ENCODE results near the gene CYGB. TPM values are rescaled to one million over a fixed set of nuclear protein-coding genes. Genes with fewer than 3 reads are reported as not detected.
"Not testable (repeated sequence)": the region's sequence is repeated elsewhere in the genome, so short reads cannot be mapped to it uniquely, and the experiment has no call there.

Gene CYGB
- total RNA-seq, 1 donor from 2014 or later: not detected

- peaks cover 4% of the 10 kb centered on the region for H3K27me3 Mint-ChIP-seq (ENCODE audit: insufficient read depth)
- no peak for DNase-seq (ENCODE audit: low spot score)
- H3K4me3 Mint-ChIP-seq: no peak overlapping the region
- peaks cover 7% of the 10 kb centered on the region for H3K4me1 Mint-ChIP-seq (ENCODE audit: low read depth)
- no peak overlapping the region for H3K27ac Mint-ChIP-seq
- H3K36me3 Mint-ChIP-seq (ENCODE audit: low read depth): no peaks in the 10 kb centered on the region
- intact Hi-C loops (cut with micrococcal nuclease): no loop called here
- no peaks in the 10 kb centered on the region for H3K9me3 Mint-ChIP-seq
These were observed 9.4 kb downstream of the CYGB start for GRCh38 chr17:76528156-76528527.

DNA sequence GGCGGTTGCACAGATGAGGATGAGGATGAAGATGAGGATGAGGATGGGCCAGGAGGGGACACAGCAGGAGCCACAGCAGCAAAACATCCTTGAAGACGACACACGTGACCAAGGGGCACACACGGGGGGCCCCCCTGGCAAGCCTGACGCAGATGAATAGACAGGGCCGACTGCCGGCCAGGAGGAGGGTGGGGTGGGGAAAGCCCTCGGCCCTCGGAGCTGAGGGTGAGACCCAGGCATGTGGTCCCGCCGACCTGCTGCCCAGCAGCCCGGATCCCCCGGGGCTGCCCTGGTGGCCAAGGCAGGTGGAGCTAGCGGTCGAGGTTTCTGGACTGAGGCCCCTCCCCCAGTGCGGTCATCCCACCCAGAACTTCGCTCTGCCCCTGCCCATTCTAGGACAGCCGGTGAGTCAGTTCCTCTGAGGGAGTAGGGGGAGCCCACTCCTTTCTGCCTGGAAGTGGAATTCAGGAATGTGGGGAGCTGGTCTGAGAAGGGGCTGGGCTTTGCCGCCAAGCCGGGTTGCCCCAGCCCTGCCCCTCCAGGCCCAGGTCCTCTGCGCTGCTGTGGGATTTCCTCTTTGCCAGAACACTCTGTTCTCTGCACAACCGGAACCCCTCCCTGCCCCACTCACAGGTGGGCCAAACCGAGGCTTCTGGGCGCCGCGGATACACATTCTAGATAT is 9.9 kb downstream of the CYGB start:
- Mint-ChIP-seq H3K36me3 (ENCODE audit: low read depth) (no peaks in the 10 kb centered on the region), H3K4me1 (ENCODE audit: low read depth) (peaks cover 10% of the 10 kb centered on the region), H3K27me3 (ENCODE audit: insufficient read depth) (peaks cover 4% of the 10 kb centered on the region), H3K9me3 (no peaks in the 10 kb centered on the region), H3K4me3 (no peak overlapping the region), H3K27ac (no peak overlapping the region)
- no peak for DNase-seq (ENCODE audit: low spot score)
- intact Hi-C loops (cut with micrococcal nuclease): no loop called here

DNA sequence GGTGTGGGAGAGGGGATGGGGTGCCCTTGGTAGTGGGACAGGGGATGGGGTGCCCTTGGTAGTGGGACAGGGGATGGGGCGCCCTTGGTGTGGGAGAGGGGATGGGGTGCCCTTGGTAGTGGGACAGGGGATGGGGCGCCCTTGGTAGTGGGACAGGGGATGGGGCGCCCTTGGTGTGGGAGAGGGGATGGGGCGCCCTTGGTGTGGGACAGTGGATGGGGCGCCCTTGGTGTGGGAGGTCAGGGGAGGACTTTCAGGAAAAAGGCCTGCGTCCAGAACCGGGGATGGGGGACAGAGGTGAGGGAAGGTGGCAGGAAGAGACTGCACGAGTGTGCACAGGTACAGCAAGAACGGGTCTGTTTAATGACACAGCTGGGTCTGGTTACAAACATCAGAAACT is 10.5 kb downstream of the CYGB start:
- H3K4me3 Mint-ChIP-seq; H3K27ac Mint-ChIP-seq; H3K9me3 Mint-ChIP-seq; H3K27me3 Mint-ChIP-seq (ENCODE audit: insufficient read depth); H3K36me3 Mint-ChIP-seq (ENCODE audit: low read depth); DNase-seq (ENCODE audit: low spot score); intact Hi-C loops (cut with micrococcal nuclease): not testable (repeated sequence)
- H3K4me1 Mint-ChIP-seq (ENCODE audit: low read depth): peaks cover 10% of the 10 kb centered on the region

GRCh38 chr17:76525513-76525833 is 12.0 kb downstream of the CYGB start:
- not testable (repeated sequence) for DNase-seq (ENCODE audit: low spot score)

DNA sequence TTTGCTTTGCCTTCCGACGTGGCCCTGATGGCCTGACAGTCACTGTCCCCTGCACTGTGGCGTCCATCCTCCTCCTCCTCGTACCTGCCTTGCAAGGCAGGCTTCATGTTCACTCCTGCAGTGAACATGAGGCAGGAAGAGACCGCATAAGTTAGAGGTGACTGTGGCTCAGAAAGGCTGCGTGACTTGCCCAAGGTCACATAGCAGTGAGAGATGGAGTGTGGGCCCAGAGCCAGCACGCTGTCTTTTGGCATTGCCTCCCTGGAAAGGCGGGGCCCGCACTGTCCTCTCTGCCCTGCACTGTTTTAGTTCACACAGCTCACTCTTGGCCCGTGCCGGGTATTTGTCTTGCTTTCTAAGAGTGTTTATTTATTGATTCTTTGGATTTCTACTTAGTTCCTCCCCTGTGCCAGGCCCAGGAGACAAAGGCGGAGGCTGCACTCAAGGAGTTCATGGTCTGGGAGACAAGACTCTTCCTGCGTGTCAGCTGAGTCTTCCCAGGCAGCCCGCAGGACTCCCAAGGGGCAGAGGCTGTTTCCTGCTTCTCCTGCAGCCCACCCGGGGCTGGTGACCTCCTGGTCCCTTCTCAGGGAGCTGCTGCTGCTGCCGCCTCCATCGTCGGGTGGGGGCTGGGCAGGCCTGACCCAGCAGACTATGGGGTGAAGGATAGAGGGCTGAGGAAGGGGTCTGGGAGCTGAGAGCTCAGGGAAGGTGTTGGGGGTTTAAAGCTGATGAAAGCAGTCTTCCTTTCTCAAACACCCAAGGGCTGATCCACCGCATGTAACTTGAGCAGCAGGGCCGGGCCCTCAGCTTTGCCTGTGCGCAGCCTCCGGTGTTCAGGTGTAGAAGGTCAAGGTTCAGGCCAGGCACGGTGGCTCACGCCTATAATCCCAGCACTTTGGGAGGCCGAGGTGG is 12.7 kb downstream of the CYGB start:
- intact Hi-C loops (cut with micrococcal nuclease): loop anchor here (5.0 kb wide), 1 partner anchor 147 kb away; no protein-coding TSS in a partner anchor
- H3K4me1 Mint-ChIP-seq (ENCODE audit: low read depth): peaks cover 21% of the 10 kb centered on the region
- H3K27ac Mint-ChIP-seq: no peak overlapping the region
- no peak overlapping the region for H3K4me3 Mint-ChIP-seq
- no peaks in the 10 kb centered on the region for H3K36me3 Mint-ChIP-seq (ENCODE audit: low read depth)
- no peaks in the 10 kb centered on the region for H3K9me3 Mint-ChIP-seq
- H3K27me3 Mint-ChIP-seq (ENCODE audit: insufficient read depth): peaks cover 6% of the 10 kb centered on the region
- DNase-seq (ENCODE audit: low spot score): no peak

More at GRCh38 chr17:76525513-76525833, 12.0 kb downstream of the CYGB start:
- H3K27me3 Mint-ChIP-seq (ENCODE audit: insufficient read depth); H3K9me3 Mint-ChIP-seq; H3K4me3 Mint-ChIP-seq; H3K36me3 Mint-ChIP-seq (ENCODE audit: low read depth); intact Hi-C loops (cut with micrococcal nuclease); H3K27ac Mint-ChIP-seq: not testable (repeated sequence)
- peaks cover 15% of the 10 kb centered on the region for H3K4me1 Mint-ChIP-seq (ENCODE audit: low read depth)

DNA sequence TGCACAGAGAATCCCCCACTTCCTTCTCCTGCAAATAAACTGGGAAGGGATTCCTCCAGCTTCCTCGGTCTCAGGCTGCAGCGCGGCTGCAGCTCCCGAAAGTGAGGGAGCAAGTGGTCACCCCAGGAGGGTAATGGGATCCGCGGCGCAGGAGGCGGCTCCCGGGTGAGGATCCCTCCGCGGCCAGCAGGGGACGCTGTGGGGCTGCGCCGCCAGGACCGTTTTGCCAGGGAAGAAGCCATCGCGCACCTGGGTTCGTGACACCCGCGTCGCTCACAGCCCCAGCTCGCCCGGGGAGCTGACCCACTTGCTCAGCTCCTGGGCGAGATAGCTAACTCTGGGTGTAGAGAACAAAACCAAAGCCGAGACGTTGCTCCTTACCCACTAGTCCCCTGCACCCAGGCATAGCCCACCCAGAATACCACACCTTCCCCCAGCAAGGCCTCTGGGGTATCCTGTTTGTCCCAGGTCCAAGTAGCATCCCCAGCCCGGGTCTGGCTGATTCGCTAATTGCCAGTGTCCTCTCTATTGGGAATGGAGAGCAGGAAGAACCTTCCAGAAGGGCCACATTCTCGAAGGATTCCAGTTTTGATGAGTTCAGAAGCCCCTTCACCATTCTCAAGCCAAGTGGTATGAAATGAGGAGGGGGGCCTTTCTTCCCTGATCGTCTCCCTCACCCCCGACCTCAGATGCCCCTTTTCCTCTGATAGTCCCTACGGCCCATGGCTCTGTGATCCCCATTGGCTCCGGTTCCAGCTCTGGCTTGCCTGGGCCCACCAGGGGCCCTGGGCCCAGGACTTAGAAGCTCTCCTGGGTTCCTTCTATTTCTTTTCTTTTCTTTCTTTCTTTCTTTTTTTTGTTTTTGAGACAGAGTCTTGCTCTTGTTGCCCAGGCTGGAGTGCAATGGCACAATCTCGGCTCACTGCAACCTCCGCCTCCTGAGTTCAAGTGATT is 14.1 kb downstream of the CYGB start:
- Mint-ChIP-seq H3K4me1 (ENCODE audit: low read depth) (peaks cover 21% of the 10 kb centered on the region), H3K27ac (no peak overlapping the region), H3K4me3 (peak overlapping the region; percentile 30), H3K36me3 (ENCODE audit: low read depth) (no peaks in the 10 kb centered on the region), H3K9me3 (no peaks in the 10 kb centered on the region), H3K27me3 (ENCODE audit: insufficient read depth) (peaks cover 10% of the 10 kb centered on the region)
- peak; percentile 76 for DNase-seq (ENCODE audit: low spot score)
- intact Hi-C loops (cut with micrococcal nuclease): loop anchor here (1.0 to 5.0 kb wide), 5 partner anchors 24 to 191 kb away; partner anchors contain the start of gene ST6GALNAC2

- peaks cover 30% of the 10 kb centered on the region for H3K4me1 Mint-ChIP-seq (ENCODE audit: low read depth)
- DNase-seq (ENCODE audit: low spot score); H3K27ac Mint-ChIP-seq; H3K9me3 Mint-ChIP-seq; H3K4me3 Mint-ChIP-seq; H3K36me3 Mint-ChIP-seq (ENCODE audit: low read depth); H3K27me3 Mint-ChIP-seq (ENCODE audit: insufficient read depth): not testable (repeated sequence)
- intact Hi-C loops (cut with micrococcal nuclease): loop anchor here (2.0 to 5.0 kb wide), 3 partner anchors 63 to 193 kb away; partner anchors contain the start of gene ST6GALNAC2
These were observed 15.8 kb downstream of the CYGB start for GRCh38 chr17:76521683-76522082.

- H3K4me3 Mint-ChIP-seq: no peak overlapping the region
- H3K4me1 Mint-ChIP-seq (ENCODE audit: low read depth): peaks cover 30% of the 10 kb centered on the region
- DNase-seq (ENCODE audit: low spot score): no peak
- no peak overlapping the region for H3K27ac Mint-ChIP-seq
- H3K27me3 Mint-ChIP-seq (ENCODE audit: insufficient read depth): peaks cover 8% of the 10 kb centered on the region
- intact Hi-C loops (cut with micrococcal nuclease): loop anchor here (5.0 kb wide), 1 partner anchor 151 kb away; no protein-coding TSS in a partner anchor
- no peaks in the 10 kb centered on the region for H3K36me3 Mint-ChIP-seq (ENCODE audit: low read depth)
- no peaks in the 10 kb centered on the region for H3K9me3 Mint-ChIP-seq
These were observed 16.2 kb downstream of the CYGB start for GRCh38 chr17:76521262-76521661.

GRCh38 chr17:76519048-76519966 is 18.2 kb downstream of the CYGB start:
- intact Hi-C loops (cut with micrococcal nuclease): no loop called here
- H3K9me3 Mint-ChIP-seq: no peaks in the 10 kb centered on the region
- H3K36me3 Mint-ChIP-seq (ENCODE audit: low read depth): no peaks in the 10 kb centered on the region
- no peak overlapping the region for H3K4me3 Mint-ChIP-seq
- peaks cover 44% of the 10 kb centered on the region for H3K4me1 Mint-ChIP-seq (ENCODE audit: low read depth)
- no peak for DNase-seq (ENCODE audit: low spot score)
- H3K27me3 Mint-ChIP-seq (ENCODE audit: insufficient read depth): peaks cover 8% of the 10 kb centered on the region
- peak overlapping the region; percentile 19 for H3K27ac Mint-ChIP-seq

GRCh38 chr17:76517638-76518038 is 19.9 kb downstream of the CYGB start:
- DNase-seq (ENCODE audit: low spot score): no peak
- Mint-ChIP-seq H3K4me3 (no peak overlapping the region), H3K27ac (peak overlapping the region; percentile 44), H3K9me3 (no peaks in the 10 kb centered on the region), H3K36me3 (ENCODE audit: low read depth) (peaks cover 3% of the 10 kb centered on the region), H3K27me3 (ENCODE audit: insufficient read depth) (peaks cover 8% of the 10 kb centered on the region), H3K4me1 (ENCODE audit: low read depth) (peaks cover 48% of the 10 kb centered on the region)
- intact Hi-C loops (cut with micrococcal nuclease): no loop called here

DNA sequence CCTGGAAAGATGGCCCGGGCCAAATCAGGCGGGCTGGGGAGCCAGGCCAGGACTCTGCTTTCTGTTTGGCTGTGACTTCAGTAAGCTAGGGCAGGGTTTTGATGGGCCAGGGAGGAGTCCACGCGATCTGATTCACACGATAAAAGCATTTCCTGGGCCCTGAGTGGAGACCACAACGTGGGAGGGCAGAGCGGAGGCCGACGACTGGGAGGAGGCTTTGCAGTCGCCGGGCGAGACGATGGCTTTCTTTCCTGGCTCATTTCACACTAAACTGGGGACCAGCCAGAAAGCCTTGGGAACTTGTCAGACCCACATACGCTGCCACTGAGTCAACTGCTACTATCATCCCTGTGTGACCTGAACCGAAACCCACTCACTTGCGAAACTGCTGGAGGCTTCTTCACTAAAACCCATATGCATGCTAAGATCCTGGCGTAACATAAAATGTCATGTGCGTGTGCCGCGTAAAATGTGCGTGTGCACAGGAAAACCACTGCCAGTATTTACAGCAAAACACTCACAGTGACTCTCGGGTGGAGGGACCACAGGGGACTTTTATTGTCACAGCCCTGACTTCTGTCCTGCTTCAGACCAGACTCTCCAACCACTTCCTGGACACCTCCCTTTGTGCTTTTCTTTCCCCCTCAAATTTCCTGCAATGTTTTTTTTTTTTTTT is 22.1 kb downstream of the CYGB start:
- Mint-ChIP-seq H3K4me1 (ENCODE audit: low read depth) (peaks cover 59% of the 10 kb centered on the region), H3K4me3 (peak overlapping the region; percentile 72), H3K27me3 (ENCODE audit: insufficient read depth) (peaks cover 5% of the 10 kb centered on the region), H3K9me3 (no peaks in the 10 kb centered on the region), H3K27ac (peak overlapping the region; percentile 92), H3K36me3 (ENCODE audit: low read depth) (peaks cover 3% of the 10 kb centered on the region)
- intact Hi-C loops (cut with micrococcal nuclease): loop anchor here (1.0 kb wide), 4 partner anchors 9 to 42 kb away; partner anchors contain the start of gene RHBDF2
- peak; percentile 86 for DNase-seq (ENCODE audit: low spot score)

Data from activated T-helper 1 cell treated with anti-CD3 and anti-CD28 coated beads, Interleukin-12 subunit alpha, Interleukin-12 subunit beta, Interleukin-2, Interleukin-4 antibody, amounts not matched to agents 30 ng/mL and 10 ng/mL and 1 ng/mL, durations not matched to agents 14 hours and 24 hours and 36 hours (primary cell).